Natural killer cell (primary cell): ENCODE measurements around the gene ELP4. TPM values are rescaled to one million over a fixed set of nuclear protein-coding genes. Genes with fewer than 3 reads are reported as not detected.
A peak's percentile ranks its signal among the peaks of the same experiment; 100 is the strongest.

Experiments used
- ATAC-seq, 3 donors: fragments of 150-1000 bp in 2 of 3; fragments of 200-7000 bp in 1 of 3; cut with Tn5 transposase; 1 replicate in 1 of 3; 2 replicates in 2 of 3; pipeline ENCODE4 v1.10.0; 2021; ENCODE audit warnings: mild to moderate bottlenecking in 2 of 3, moderate library complexity in 2 of 3
- DNase-seq, 2 donors: peaks; one replicate each; pipeline versions ENCODE4 v3.0.0 to v3.0.0-alpha.2; 2013 to 2021; ENCODE audit warnings: mixed read lengths in 1 of 2
- H3K27ac ChIP-seq: one replicate; pipeline ENCODE4 v1.5.1; 2013; ENCODE audit warnings: mild to moderate bottlenecking, low read length
- H3K27me3 ChIP-seq: one replicate; pipeline ENCODE4 v1.6.1; 2013; ENCODE audit warnings: low read length; ENCODE audit not compliant: control insufficient read depth, insufficient read depth
- H3K36me3 ChIP-seq: one replicate; pipeline ENCODE4 v1.6.1; 2013; ENCODE audit warnings: low read length; ENCODE audit not compliant: control insufficient read depth, insufficient read depth
- H3K4me1 ChIP-seq: one replicate; pipeline ENCODE4 v1.6.1; 2013; ENCODE audit warnings: low read length; ENCODE audit not compliant: control insufficient read depth, insufficient read depth
- H3K4me3 ChIP-seq: one replicate; pipeline ENCODE4 v1.5.1; 2013; ENCODE audit warnings: low read length
- H3K9me3 ChIP-seq: one replicate; pipeline ENCODE4 v1.6.1; 2013; ENCODE audit warnings: low read length; ENCODE audit not compliant: control insufficient read depth, insufficient read depth
- H3K27ac Mint-ChIP-seq, 2 donors: one replicate each; pipeline ENCODE4 v1.8.0; 2022; ENCODE audit warnings: mild to moderate bottlenecking in 2 of 2, mixed read lengths in 2 of 2, moderate library complexity in 1 of 2
- H3K27me3 Mint-ChIP-seq, 2 donors: one replicate each; pipeline ENCODE4 v1.8.0; 2022; ENCODE audit warnings: low read depth in 2 of 2, mixed read lengths in 2 of 2
- H3K36me3 Mint-ChIP-seq: one replicate; pipeline ENCODE4 v1.8.0; 2022; ENCODE audit warnings: mixed read lengths
- H3K4me1 Mint-ChIP-seq, 2 donors: one replicate each; pipeline ENCODE4 v1.8.0; 2022; ENCODE audit warnings: mixed read lengths in 2 of 2
- H3K4me3 Mint-ChIP-seq: one replicate; pipeline ENCODE4 v1.8.0; 2022; ENCODE audit warnings: mild to moderate bottlenecking, moderate library complexity, mixed read lengths
- H3K9me3 Mint-ChIP-seq, 2 donors: one replicate each; pipeline ENCODE4 v1.8.0; 2022; ENCODE audit warnings: mixed read lengths in 2 of 2
- WGBS: methylation state at CpG from one replicate; pipeline ENCODE4 v1.1.7; 2013; ENCODE audit warnings: missing lambda C conversion rate; ENCODE audit not compliant: insufficient coverage; 5-methylcytosine and 5-hydroxymethylcytosine counted together
- intact Hi-C: fragments of 100-400 bp; cut with micrococcal nuclease; formaldehyde crosslinking; loops from one replicate; pipeline ENCODE4 v1.14.2; 2022
- total RNA-seq, 4 donors: library from RNA; stranded (reverse); fragments of 120-200 nt in 1 of 4; gene quantifications; one replicate each; pipeline versions ENCODE4 v1.2.3 to v1.2.4, GENCODE V29; 2013 to 2022
- TF ChIP-seq, protein P1 (sequence below): fragments of 200-600 bp; IDR thresholded peaks from one replicate; pipeline ENCODE4 v1.8.0; 2022; ENCODE audit warnings: antibody characterized with exemption

ELP4 gene
- total RNA-seq, 3 donors from 2014 or later (not counting 1 experiment from before 2014, with no cell fraction given) = 22.8 to 29.6 (median 23.4) TPM

DNA sequence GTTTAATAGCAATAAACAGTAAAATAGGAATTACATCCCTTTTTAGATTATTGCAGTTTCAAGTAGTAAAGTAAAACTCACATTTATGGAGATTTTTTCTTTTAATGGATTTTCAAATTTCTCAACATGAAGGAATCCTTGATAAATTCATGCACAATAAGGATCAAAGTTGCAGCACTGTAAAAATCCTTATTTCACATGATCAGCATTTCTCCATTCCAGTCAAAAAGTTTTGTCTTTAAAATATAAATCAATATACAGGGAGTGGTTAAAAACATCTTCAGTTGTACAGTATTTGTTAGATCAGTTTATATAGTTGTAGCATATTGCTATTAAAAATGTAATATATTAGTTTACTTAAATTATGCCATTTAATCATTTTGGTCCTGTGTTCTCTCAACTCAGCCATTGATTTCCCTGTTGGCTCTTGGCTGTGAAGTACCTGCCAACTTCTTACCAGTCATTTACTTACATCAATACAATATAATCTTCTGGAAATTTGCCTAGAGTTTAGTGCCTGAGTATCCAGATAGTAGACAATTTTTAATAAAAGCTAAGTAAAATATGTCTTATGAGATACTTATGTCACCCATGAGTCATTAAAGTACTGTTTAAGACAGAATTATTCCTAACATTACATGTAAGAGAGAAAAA is 12.1 kb downstream of the ELP4 start:
- Histone ChIP-seq H3K4me3 (no peak overlapping the region), H3K36me3 (no peaks in the 10 kb centered on the region), H3K9me3 (no peaks in the 10 kb centered on the region), H3K27me3 (no peaks in the 10 kb centered on the region), H3K27ac (no peak overlapping the region), H3K4me1 (no peaks in the 10 kb centered on the region)
- Mint-ChIP-seq H3K4me3 (no peak overlapping the region), H3K4me1 (no peaks in the 10 kb centered on the region), H3K27ac (no peak overlapping the region), H3K27me3 (no peaks in the 10 kb centered on the region), H3K36me3 (no peaks in the 10 kb centered on the region), H3K9me3 (no peaks in the 10 kb centered on the region)
- no peak for DNase-seq
- intact Hi-C loops = no loop called here
- TF ChIP-seq, protein P1, sequence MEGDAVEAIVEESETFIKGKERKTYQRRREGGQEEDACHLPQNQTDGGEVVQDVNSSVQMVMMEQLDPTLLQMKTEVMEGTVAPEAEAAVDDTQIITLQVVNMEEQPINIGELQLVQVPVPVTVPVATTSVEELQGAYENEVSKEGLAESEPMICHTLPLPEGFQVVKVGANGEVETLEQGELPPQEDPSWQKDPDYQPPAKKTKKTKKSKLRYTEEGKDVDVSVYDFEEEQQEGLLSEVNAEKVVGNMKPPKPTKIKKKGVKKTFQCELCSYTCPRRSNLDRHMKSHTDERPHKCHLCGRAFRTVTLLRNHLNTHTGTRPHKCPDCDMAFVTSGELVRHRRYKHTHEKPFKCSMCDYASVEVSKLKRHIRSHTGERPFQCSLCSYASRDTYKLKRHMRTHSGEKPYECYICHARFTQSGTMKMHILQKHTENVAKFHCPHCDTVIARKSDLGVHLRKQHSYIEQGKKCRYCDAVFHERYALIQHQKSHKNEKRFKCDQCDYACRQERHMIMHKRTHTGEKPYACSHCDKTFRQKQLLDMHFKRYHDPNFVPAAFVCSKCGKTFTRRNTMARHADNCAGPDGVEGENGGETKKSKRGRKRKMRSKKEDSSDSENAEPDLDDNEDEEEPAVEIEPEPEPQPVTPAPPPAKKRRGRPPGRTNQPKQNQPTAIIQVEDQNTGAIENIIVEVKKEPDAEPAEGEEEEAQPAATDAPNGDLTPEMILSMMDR = no peak
- ATAC-seq = no peak

DNA sequence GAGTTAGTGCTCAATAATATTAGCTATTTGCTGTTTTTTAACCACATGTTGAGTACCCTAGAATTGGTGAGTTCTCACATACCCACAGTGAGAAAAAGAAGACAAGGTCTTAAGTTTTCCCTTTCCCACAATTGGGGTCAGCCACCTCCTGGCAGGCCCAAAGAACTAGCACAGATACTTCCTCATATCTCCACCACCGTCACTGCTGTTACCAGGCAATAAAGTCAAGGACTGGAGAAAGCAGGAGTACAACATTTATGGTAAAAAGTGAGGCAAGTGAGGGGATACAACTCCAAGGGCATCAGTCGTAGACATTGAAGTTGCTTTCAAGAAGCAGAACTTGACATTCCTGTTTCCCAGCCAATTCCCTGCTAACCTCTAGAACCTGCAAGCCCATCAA is 19.6 kb downstream of the ELP4 start:
- TF ChIP-seq, protein P1 = no peak
- Histone ChIP-seq H3K27ac (no peak overlapping the region), H3K4me3 (no peak overlapping the region), H3K4me1 (no peaks in the 10 kb centered on the region), H3K36me3 (no peaks in the 10 kb centered on the region), H3K27me3 (no peaks in the 10 kb centered on the region), H3K9me3 (no peaks in the 10 kb centered on the region)
- intact Hi-C loops = no loop called here
- ATAC-seq (no peak), DNase-seq (no peak)
- no peak overlapping the region for H3K4me3 Mint-ChIP-seq
- peaks cover 0 to 14% of the 10 kb centered on the region in 2 donors for H3K4me1 Mint-ChIP-seq
- H3K27ac Mint-ChIP-seq = no peak overlapping the region
- H3K27me3 Mint-ChIP-seq = no peaks in the 10 kb centered on the region
- 93% methylated on average over 2 of the region's 2 CpGs for WGBS
- H3K36me3 Mint-ChIP-seq = no peaks in the 10 kb centered on the region
- no peaks in the 10 kb centered on the region for H3K9me3 Mint-ChIP-seq

GRCh38 chr11:31529701-31530100 is 20.1 kb downstream of the ELP4 start:
- Histone ChIP-seq H3K27ac (no peak overlapping the region), H3K4me1 (no peaks in the 10 kb centered on the region), H3K4me3 (no peak overlapping the region), H3K27me3 (no peaks in the 10 kb centered on the region), H3K9me3 (no peaks in the 10 kb centered on the region), H3K36me3 (no peaks in the 10 kb centered on the region)
- H3K27ac Mint-ChIP-seq = no peak overlapping the region
- TF ChIP-seq, protein P1 = no peak
- no peaks in the 10 kb centered on the region for H3K27me3 Mint-ChIP-seq
- H3K9me3 Mint-ChIP-seq = no peaks in the 10 kb centered on the region
- no peak overlapping the region for H3K4me3 Mint-ChIP-seq
- ATAC-seq (peak; percentile 44 to 75 (median 70)), DNase-seq (no peak)
- H3K36me3 Mint-ChIP-seq = no peaks in the 10 kb centered on the region
- peaks cover 0 to 14% of the 10 kb centered on the region in 2 donors for H3K4me1 Mint-ChIP-seq
- intact Hi-C loops = no loop called here

GRCh38 chr11:31531293-31531692 is 21.7 kb downstream of the ELP4 start:
- Histone ChIP-seq H3K4me3 (no peak overlapping the region), H3K27ac (no peak overlapping the region), H3K27me3 (no peaks in the 10 kb centered on the region), H3K4me1 (no peaks in the 10 kb centered on the region), H3K36me3 (no peaks in the 10 kb centered on the region), H3K9me3 (no peaks in the 10 kb centered on the region)
- Mint-ChIP-seq H3K4me1 (peaks cover 0 to 14% of the 10 kb centered on the region in 2 donors), H3K27ac (no peak overlapping the region), H3K9me3 (no peaks in the 10 kb centered on the region), H3K4me3 (no peak overlapping the region), H3K27me3 (no peaks in the 10 kb centered on the region), H3K36me3 (no peaks in the 10 kb centered on the region)
- DNase-seq (no peak), ATAC-seq (no peak)
- intact Hi-C loops = no loop called here
- TF ChIP-seq, protein P1 = no peak
- no CpG with 5 or more reads among the region's 1 CpG for WGBS
